ENCODE data around the gene MAGED4B.
"Not testable (repeated sequence)": the region's sequence is repeated elsewhere in the genome, so short reads cannot be mapped to it uniquely, and the experiment has no call there.

MAGED4B gene, protein sequence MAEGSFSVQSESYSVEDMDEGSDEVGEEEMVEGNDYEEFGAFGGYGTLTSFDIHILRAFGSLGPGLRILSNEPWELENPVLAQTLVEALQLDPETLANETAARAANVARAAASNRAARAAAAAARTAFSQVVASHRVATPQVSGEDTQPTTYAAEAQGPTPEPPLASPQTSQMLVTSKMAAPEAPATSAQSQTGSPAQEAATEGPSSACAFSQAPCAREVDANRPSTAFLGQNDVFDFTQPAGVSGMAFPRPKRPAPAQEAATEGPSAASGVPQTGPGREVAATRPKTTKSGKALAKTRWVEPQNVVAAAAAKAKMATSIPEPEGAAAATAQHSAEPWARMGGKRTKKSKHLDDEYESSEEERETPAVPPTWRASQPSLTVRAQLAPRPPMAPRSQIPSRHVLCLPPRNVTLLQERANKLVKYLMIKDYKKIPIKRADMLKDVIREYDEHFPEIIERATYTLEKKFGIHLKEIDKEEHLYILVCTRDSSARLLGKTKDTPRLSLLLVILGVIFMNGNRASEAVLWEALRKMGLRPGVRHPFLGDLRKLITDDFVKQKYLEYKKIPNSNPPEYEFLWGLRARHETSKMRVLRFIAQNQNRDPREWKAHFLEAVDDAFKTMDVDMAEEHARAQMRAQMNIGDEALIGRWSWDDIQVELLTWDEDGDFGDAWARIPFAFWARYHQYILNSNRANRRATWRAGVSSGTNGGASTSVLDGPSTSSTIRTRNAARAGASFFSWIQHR

DNA sequence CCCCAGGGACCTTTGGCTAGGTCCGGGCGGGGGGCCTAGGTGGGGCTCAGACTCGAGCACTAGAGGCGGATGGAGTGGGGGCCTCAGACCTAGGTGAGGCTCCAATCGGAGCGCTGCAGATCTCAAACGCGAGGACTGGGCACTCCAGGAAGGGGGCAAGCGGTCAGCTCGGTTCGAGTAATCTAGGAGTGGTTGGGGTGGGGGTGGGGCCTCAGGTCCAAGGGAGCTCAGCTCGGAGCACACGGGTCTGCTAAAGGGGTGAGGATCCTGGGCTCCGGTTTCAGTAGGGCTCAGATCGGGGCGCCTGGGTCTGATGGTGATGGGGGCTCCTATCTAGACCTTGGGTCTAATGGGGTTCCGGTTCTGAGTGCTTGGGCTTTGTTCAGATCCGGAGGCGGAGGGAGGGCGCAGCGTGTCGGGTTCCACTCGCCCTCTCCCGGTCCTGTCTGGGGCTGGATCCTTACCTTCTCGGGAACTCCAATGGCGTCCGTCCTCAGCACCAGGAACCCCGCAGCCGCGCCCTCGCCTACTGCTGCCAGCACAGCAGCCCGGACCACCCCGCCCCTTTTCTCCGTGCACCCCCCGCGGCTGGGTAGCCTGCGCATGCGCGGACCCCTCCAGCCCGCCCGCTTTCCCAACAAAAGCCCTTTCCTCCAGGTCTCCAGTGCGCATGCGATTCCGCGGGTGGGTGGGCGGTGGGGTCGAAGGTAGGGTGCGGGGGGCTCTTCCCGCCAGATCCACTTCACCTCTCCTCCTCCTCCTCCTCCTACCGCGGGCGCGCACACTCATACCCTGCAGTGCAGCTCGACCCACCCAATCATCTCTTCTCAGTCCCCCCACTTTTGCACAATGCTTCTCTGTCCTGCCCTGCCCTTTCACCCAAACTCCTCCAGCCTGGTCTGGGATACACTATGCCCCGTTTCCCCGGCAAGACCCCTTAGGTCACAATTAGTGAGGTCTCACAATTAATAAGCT is at the start of gene MAGED4B:
TSS of gene MAGED4B (minus strand) at position 518 of the 975 bp plus-strand sequence. CDS start 1,011 bp downstream, outside the sequence.
- not testable (repeated sequence) for DNase-seq

DNA sequence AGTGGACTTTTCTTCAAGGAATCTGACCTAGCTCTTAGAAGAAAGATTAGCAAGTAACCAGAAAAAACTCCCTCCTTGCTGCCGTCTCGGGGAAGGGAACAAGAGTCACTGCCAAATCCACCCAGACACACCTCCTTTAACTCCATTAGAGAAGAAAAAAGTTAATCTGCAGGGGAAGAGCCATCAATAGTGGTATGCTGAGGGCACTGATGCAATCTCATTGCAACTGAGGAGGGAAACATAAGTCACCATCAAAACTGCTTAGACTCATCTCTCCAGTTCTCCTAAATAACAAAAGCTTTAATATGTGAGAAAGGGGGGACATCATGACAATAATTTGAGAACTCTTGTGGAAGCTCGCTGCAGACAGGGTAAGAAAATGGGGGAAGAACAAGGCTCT is 49.3 kb upstream of the MAGED4B start:
- DNase-seq, result no peak

DNA sequence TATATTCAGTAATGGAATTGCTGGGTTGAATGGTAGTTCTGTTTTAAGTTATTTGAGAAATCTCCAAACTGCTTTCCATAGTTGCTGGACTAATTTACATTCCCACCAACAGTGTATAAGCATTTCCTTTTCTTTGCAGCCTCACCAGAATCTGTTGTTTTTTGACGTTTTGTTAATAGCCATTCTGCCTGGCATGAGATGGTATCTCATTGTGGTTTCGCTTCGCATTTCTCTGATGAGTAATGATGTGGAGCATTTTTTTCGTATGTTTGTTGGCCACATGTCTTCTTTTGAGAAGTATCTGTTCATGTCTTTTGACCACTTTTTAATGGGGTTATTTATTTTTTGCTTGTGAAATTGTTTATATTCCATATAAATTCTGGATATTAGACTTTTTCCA is 13.6 kb upstream of the MAGED4B start:
- DNase-seq, result no peak

DNA sequence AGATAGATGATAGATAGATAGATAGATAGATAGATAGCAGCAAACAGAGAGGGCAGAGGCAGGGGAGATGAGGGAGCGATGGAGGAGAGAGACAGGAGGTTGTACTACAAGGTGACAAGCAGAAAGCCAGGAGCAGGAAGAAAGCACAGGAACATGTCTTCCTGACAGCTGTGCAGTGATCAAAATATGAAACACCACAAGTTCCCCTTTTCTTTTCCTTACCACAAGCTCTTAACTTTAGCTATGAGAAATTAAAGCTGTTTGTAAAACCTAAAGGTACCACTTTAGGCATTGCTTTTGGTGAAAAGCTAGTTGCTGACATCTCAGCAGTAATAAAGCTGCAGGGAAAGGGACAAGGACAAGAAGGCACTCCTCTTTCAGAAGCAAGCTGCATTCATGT is 9.1 kb upstream of the MAGED4B start:
- no peak for DNase-seq

DNA sequence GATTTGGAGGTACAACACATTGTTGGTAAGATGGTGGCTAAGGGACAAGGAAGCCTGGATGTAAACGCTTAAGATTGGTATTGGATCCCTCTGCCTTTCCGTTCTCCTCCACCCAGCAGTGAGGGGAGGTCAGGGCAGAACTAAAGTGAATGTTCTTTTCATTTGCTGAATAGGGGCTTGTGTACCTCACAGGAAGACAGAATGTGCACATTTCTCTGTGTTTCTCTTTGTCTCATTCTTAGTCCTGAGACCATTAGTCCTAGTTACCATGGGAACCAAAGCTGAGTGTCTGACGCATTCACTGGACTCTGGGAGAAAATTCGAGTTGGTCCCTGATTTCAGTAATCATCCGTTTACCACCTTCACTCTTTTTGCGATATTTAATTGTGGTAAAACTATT is 26.7 kb downstream of the MAGED4B start:
- DNase-seq, result not testable (repeated sequence)

DNA sequence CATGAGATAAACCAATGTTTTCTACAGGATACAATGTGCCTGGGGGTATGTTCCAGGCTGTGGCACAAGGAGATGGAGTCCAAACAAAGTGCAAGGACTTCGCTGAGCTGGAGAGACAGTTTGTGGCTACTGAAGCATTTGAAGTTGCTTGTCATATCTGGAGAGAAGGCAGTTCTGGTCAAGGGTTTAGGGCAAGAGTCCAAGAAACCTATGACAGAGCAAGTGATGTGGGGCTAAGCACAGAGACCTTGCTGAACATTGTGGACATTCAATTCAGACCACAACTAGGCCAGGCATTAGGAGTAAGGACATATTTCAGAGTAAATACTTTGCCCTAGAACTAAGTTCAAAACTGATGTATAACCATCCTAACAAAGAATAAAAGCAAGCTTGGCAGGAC is 34.8 kb downstream of the MAGED4B start:
- DNase-seq, result no peak

DNA sequence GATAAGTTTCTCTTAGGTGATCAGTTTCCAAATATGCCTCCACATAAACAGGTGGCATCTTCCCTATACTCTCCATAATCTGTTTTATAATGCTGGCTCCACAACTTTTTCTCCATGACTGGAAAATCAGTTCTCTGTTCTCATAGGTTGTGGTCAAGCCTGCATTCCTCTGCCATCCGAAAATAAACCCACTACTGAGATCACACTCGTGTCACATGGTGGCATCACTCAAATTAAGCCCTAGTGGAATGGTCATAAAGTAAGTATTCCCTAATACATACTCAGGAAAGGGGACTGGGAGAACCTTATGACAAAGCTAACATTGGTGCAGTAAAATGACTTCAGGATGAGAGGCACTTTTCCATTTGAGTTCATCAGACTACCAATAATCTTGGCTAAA is 37.6 kb downstream of the MAGED4B start:
- DNase-seq, result no peak

DNA sequence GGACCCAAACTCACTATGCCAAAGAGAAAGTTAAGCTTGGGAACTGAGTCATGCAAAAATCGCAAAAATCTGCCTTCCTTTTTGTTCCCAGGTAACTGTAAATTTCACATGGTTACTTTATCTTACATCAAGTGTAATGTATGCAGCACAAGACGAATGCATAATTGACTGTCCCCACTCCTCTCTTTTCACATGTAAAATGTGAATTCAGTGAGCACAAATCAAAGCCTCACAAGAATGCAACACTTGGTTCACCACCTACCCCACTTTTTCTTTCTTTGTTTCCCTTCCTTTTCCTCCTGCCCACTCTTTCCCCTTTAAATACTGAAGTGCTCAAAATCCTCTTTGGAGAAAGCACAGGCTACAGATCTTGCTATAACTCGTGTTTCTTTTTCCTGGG is 53.2 kb downstream of the MAGED4B start:
- no peak for DNase-seq
